ENCODE results near the gene SLFNL1.

SLFNL1 gene

GRCh38 chr1:41021526-41022308 is at the start of gene SLFNL1:
SLFNL1 (minus strand) TSS chr1:41021725; CDS start chr1:41020660, 1,065 bp downstream.
- DNase-seq, result no peak

GRCh38 chr1:41056907-41057306 is 35.4 kb upstream of the SLFNL1 start:
- no peak for DNase-seq

- DNase-seq, result no peak
Observed at GRCh38 chr1:41053316-41053715, 31.8 kb upstream of the SLFNL1 start.

- DNase-seq, result no peak
Observed at GRCh38 chr1:41051022-41051421, 29.5 kb upstream of the SLFNL1 start.

GRCh38 chr1:41048540-41048939 is 27.0 kb upstream of the SLFNL1 start:
- no peak for DNase-seq

- no peak for DNase-seq
Observed at GRCh38 chr1:41046347-41046775, 24.8 kb upstream of the SLFNL1 start.

- DNase-seq, result no peak
Observed at GRCh38 chr1:41045740-41046139, 24.2 kb upstream of the SLFNL1 start.

- no peak for DNase-seq
Observed at GRCh38 chr1:41044187-41044586, 22.7 kb upstream of the SLFNL1 start.

GRCh38 chr1:41041614-41042270 is 20.2 kb upstream of the SLFNL1 start:
- no peak for DNase-seq

GRCh38 chr1:41038110-41038509 is 16.6 kb upstream of the SLFNL1 start:
- no peak for DNase-seq

GRCh38 chr1:41037116-41037903 is 15.8 kb upstream of the SLFNL1 start:
- DNase-seq, result no peak

GRCh38 chr1:41033272-41033671 is 11.7 kb upstream of the SLFNL1 start:
- no peak for DNase-seq

GRCh38 chr1:41032147-41032546 is 10.6 kb upstream of the SLFNL1 start:
- DNase-seq, result no peak

- no peak for DNase-seq
Observed at GRCh38 chr1:41030872-41031616, 9.5 kb upstream of the SLFNL1 start.

- DNase-seq, result no peak
Observed at GRCh38 chr1:41028034-41028642, 6.6 kb upstream of the SLFNL1 start.

- DNase-seq, result no peak
Observed at GRCh38 chr1:41025979-41026819, 4.7 kb upstream of the SLFNL1 start.

- DNase-seq, result no peak
Observed at GRCh38 chr1:41024953-41025352, 3.4 kb upstream of the SLFNL1 start.

GRCh38 chr1:41023279-41023990 is 1.9 kb upstream of the SLFNL1 start:
- no peak for DNase-seq

- DNase-seq, result no peak
Observed at GRCh38 chr1:41022424-41022823, 899 bp upstream of the SLFNL1 start.

- no peak for DNase-seq
Observed at GRCh38 chr1:41020654-41021053, 871 bp downstream of the SLFNL1 start.

- DNase-seq, result no peak
Observed at GRCh38 chr1:41020109-41020576, 1.4 kb downstream of the SLFNL1 start.

All from GOT3 (cell line).